ENCODE data around the gene EAF2. TPM values are rescaled to one million over a fixed set of nuclear protein-coding genes. Genes with fewer than 3 reads are reported as not detected.
"Not testable (repeated sequence)": the region's sequence is repeated elsewhere in the genome, so short reads cannot be mapped to it uniquely, and the experiment has no call there.

EAF2 gene
- polyA plus RNA-seq, 2 donors: 3.5 to 3.8 TPM

GRCh38 chr3:121852256-121852655 lies 17.2 kb downstream of the EAF2 start:
- no peaks in the 10 kb centered on the region for H3K27me3 ChIP-seq (ENCODE audit: control insufficient read depth in 1 of 2, insufficient read depth in 2 of 2, low read length in 2 of 2)
- H3K4me3 ChIP-seq (ENCODE audit: low read depth in 1 of 2, low read length in 2 of 2): no peak overlapping the region
- no peaks in the 10 kb centered on the region for H3K36me3 ChIP-seq (ENCODE audit: control insufficient read depth in 2 of 2, insufficient read depth in 2 of 2, low read length in 1 of 2)
- WGBS, 2 donors: 46 to 58% methylated on average over 2 of the region's 2 CpGs
- H3K4me1 ChIP-seq (ENCODE audit: control insufficient read depth in 2 of 2, insufficient read depth in 2 of 2, low read length in 1 of 2): no peaks in the 10 kb centered on the region
- no peak overlapping the region for H3K27ac ChIP-seq (ENCODE audit: low read depth in 2 of 2, low read length in 1 of 2)
- H3K9me3 ChIP-seq (ENCODE audit: control insufficient read depth in 2 of 2, insufficient read depth in 1 of 2, low read depth in 1 of 2, low read length in 1 of 2): no peaks in the 10 kb centered on the region

DNA sequence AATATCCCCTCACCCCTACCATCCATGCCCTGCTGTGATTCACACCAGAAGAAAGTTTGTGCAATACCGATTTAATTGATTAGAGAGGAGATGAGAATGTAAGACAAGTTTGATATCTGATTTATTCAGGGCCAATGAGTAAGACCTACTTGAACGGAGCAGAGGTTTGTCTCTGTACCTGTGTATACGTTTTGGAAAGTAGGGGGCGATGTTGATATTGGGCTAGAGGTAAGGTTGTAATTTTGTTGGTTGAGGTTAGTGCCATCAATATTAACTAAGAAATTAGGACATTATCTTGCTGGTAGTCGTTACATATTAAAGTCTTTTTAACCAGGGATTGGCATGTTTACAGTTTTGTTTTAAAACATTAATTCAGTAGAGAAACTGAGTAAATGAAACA lies 20.5 kb downstream of the EAF2 start:
- no peak overlapping the region for H3K27ac ChIP-seq (ENCODE audit: low read depth in 2 of 2, low read length in 1 of 2)
- no peaks in the 10 kb centered on the region for H3K36me3 ChIP-seq (ENCODE audit: control insufficient read depth in 2 of 2, insufficient read depth in 2 of 2, low read length in 1 of 2)
- no peaks in the 10 kb centered on the region for H3K9me3 ChIP-seq (ENCODE audit: control insufficient read depth in 2 of 2, insufficient read depth in 1 of 2, low read depth in 1 of 2, low read length in 1 of 2)
- no peaks in the 10 kb centered on the region for H3K4me1 ChIP-seq (ENCODE audit: control insufficient read depth in 2 of 2, insufficient read depth in 2 of 2, low read length in 1 of 2)
- 47 to 51% methylated on average over 5 of the region's 5 CpGs for WGBS, 2 donors
- no peak overlapping the region for H3K4me3 ChIP-seq (ENCODE audit: low read depth in 1 of 2, low read length in 2 of 2)
- H3K27me3 ChIP-seq (ENCODE audit: control insufficient read depth in 1 of 2, insufficient read depth in 2 of 2, low read length in 2 of 2): no peaks in the 10 kb centered on the region

DNA sequence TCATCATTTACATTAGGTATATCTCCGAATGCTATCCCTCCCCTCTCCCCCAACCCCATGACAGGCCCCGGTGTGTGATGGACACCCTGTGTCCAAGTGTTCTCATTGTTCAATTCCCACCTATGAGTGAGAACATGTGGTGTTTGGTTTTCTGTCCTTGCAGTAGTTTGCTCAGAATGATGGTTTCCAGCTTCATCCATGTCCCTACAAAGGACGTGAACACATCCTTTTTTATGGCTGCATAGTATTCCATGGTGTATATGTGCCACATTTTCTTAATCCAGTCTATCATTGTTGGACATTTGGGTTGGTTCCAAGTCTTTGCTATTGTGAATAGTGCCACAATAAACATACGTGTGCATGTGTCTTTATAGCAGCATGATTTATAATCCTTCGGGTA lies 22.8 kb downstream of the EAF2 start:
- H3K4me1 ChIP-seq (ENCODE audit: control insufficient read depth in 2 of 2, insufficient read depth in 2 of 2, low read length in 1 of 2); H3K27ac ChIP-seq (ENCODE audit: low read depth in 2 of 2, low read length in 1 of 2); H3K9me3 ChIP-seq (ENCODE audit: control insufficient read depth in 2 of 2, insufficient read depth in 1 of 2, low read depth in 1 of 2, low read length in 1 of 2); H3K36me3 ChIP-seq (ENCODE audit: control insufficient read depth in 2 of 2, insufficient read depth in 2 of 2, low read length in 1 of 2); H3K4me3 ChIP-seq (ENCODE audit: low read depth in 1 of 2, low read length in 2 of 2); H3K27me3 ChIP-seq (ENCODE audit: control insufficient read depth in 1 of 2, insufficient read depth in 2 of 2, low read length in 2 of 2): not testable (repeated sequence)
- WGBS, 2 donors: 93 to 100% methylated on average over 3 to 4 of the region's 5 CpGs

GRCh38 chr3:121863247-121863646 lies 28.2 kb downstream of the EAF2 start:
- WGBS, 2 donors: 96% methylated on average over 9 of the region's 9 CpGs
- not testable (repeated sequence) for H3K36me3 ChIP-seq (ENCODE audit: control insufficient read depth in 2 of 2, insufficient read depth in 2 of 2, low read length in 1 of 2); H3K4me3 ChIP-seq (ENCODE audit: low read depth in 1 of 2, low read length in 2 of 2)

DNA sequence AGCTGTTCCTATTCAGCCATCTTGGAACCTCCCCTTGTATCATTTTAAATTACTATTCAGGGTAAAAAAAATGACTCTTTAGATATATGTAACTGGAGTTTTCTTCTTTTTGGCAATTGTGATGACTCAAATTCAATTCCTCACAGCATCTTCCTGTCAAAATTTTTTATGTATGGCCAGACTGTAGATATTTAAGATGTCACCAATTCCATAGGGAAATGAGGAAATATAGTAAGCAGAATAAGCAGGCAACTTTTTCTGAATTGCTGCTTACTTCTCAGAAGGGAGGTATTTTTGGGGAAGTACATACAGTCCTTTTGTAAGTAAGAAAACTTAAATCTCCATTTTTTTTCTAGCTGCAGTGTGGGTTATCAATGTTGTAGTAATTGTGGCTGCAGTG lies 28.8 kb downstream of the EAF2 start:
- Histone ChIP-seq H3K9me3 (ENCODE audit: control insufficient read depth in 2 of 2, insufficient read depth in 1 of 2, low read depth in 1 of 2, low read length in 1 of 2) (peaks cover 5 to 6% of the 10 kb centered on the region in 2 donors), H3K36me3 (ENCODE audit: control insufficient read depth in 2 of 2, insufficient read depth in 2 of 2, low read length in 1 of 2) (no peaks in the 10 kb centered on the region), H3K4me1 (ENCODE audit: control insufficient read depth in 2 of 2, insufficient read depth in 2 of 2, low read length in 1 of 2) (no peaks in the 10 kb centered on the region), H3K27ac (ENCODE audit: low read depth in 2 of 2, low read length in 1 of 2) (no peak overlapping the region), H3K27me3 (ENCODE audit: control insufficient read depth in 1 of 2, insufficient read depth in 2 of 2, low read length in 2 of 2) (no peaks in the 10 kb centered on the region), H3K4me3 (ENCODE audit: low read depth in 1 of 2, low read length in 2 of 2) (no peak overlapping the region)

More at GRCh38 chr3:121863247-121863646, 28.2 kb downstream of the EAF2 start:
- H3K27ac ChIP-seq (ENCODE audit: low read depth in 2 of 2, low read length in 1 of 2); H3K4me1 ChIP-seq (ENCODE audit: control insufficient read depth in 2 of 2, insufficient read depth in 2 of 2, low read length in 1 of 2); H3K9me3 ChIP-seq (ENCODE audit: control insufficient read depth in 2 of 2, insufficient read depth in 1 of 2, low read depth in 1 of 2, low read length in 1 of 2); H3K27me3 ChIP-seq (ENCODE audit: control insufficient read depth in 1 of 2, insufficient read depth in 2 of 2, low read length in 2 of 2): not testable (repeated sequence)

DNA sequence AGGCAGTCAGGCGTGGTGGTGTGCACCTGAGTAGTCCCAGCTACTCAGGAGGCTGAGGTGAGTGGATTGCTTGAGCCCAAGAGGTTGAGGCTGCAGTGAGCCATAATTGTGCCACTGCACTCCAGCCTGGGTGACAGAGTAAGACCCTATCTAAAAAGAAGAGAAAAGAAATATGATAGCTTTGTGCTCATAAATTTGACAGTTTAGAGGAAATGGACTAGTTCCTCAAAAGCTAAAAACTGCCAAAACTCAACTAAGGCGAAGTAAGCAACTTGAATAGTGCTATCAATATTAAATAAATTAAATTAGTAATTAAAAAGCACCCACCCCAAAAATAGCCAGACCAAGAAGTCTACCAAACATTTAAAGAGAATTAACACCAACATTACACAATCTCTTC lies 34.7 kb downstream of the EAF2 start:
- H3K27ac ChIP-seq (ENCODE audit: low read depth in 2 of 2, low read length in 1 of 2): no peak overlapping the region
- H3K27me3 ChIP-seq (ENCODE audit: control insufficient read depth in 1 of 2, insufficient read depth in 2 of 2, low read length in 2 of 2): no peaks in the 10 kb centered on the region
- H3K9me3 ChIP-seq (ENCODE audit: control insufficient read depth in 2 of 2, insufficient read depth in 1 of 2, low read depth in 1 of 2, low read length in 1 of 2): no peaks in the 10 kb centered on the region
- no peaks in the 10 kb centered on the region for H3K36me3 ChIP-seq (ENCODE audit: control insufficient read depth in 2 of 2, insufficient read depth in 2 of 2, low read length in 1 of 2)
- 93% methylated on average over 2 of the region's 2 CpGs for WGBS, 2 donors
- H3K4me3 ChIP-seq (ENCODE audit: low read depth in 1 of 2, low read length in 2 of 2): no peak overlapping the region
- H3K4me1 ChIP-seq (ENCODE audit: control insufficient read depth in 2 of 2, insufficient read depth in 2 of 2, low read length in 1 of 2): no peaks in the 10 kb centered on the region

DNA sequence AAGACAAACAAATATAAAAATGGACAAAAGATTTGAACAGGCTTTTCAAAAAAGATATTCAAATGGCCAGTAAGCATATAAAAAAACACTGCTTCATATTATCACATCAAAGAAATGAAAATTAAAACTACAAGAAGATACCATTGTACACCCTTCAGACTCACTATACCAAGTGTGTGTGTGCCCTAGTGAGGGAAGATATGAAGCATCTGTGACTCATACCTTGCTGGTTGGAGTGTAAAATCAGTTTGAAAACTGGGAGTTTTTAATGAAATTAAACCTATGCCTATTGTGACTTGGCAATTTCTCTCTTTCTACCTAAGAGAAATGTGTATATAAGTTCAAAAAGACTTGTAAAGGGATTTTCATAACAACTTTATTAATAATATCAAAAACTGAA lies 35.7 kb downstream of the EAF2 start:
- no peaks in the 10 kb centered on the region for H3K36me3 ChIP-seq (ENCODE audit: control insufficient read depth in 2 of 2, insufficient read depth in 2 of 2, low read length in 1 of 2)
- H3K27ac ChIP-seq (ENCODE audit: low read depth in 2 of 2, low read length in 1 of 2): no peak overlapping the region
- H3K4me3 ChIP-seq (ENCODE audit: low read depth in 1 of 2, low read length in 2 of 2): no peak overlapping the region
- H3K4me1 ChIP-seq (ENCODE audit: control insufficient read depth in 2 of 2, insufficient read depth in 2 of 2, low read length in 1 of 2): no peaks in the 10 kb centered on the region
- H3K9me3 ChIP-seq (ENCODE audit: control insufficient read depth in 2 of 2, insufficient read depth in 1 of 2, low read depth in 1 of 2, low read length in 1 of 2): no peaks in the 10 kb centered on the region
- H3K27me3 ChIP-seq (ENCODE audit: control insufficient read depth in 1 of 2, insufficient read depth in 2 of 2, low read length in 2 of 2): no peaks in the 10 kb centered on the region

GRCh38 chr3:121871430-121871829 lies 36.4 kb downstream of the EAF2 start:
- WGBS, 2 donors: 68 to 71% methylated on average over 1 of the region's 1 CpG

GRCh38 chr3:121878411-121878810 lies 43.4 kb downstream of the EAF2 start:
- Histone ChIP-seq H3K9me3 (ENCODE audit: control insufficient read depth in 2 of 2, insufficient read depth in 1 of 2, low read depth in 1 of 2, low read length in 1 of 2) (no peaks in the 10 kb centered on the region), H3K4me3 (ENCODE audit: low read depth in 1 of 2, low read length in 2 of 2) (no peak overlapping the region), H3K27me3 (ENCODE audit: control insufficient read depth in 1 of 2, insufficient read depth in 2 of 2, low read length in 2 of 2) (no peaks in the 10 kb centered on the region), H3K27ac (ENCODE audit: low read depth in 2 of 2, low read length in 1 of 2) (no peak overlapping the region), H3K4me1 (ENCODE audit: control insufficient read depth in 2 of 2, insufficient read depth in 2 of 2, low read length in 1 of 2) (no peaks in the 10 kb centered on the region), H3K36me3 (ENCODE audit: control insufficient read depth in 2 of 2, insufficient read depth in 2 of 2, low read length in 1 of 2) (no peaks in the 10 kb centered on the region)
- WGBS, 2 donors: 85 to 89% methylated on average over 1 of the region's 1 CpG

More at GRCh38 chr3:121871430-121871829, 36.4 kb downstream of the EAF2 start:
- H3K36me3 ChIP-seq (ENCODE audit: control insufficient read depth in 2 of 2, insufficient read depth in 2 of 2, low read length in 1 of 2): no peaks in the 10 kb centered on the region
- no peaks in the 10 kb centered on the region for H3K27me3 ChIP-seq (ENCODE audit: control insufficient read depth in 1 of 2, insufficient read depth in 2 of 2, low read length in 2 of 2)
- H3K4me3 ChIP-seq (ENCODE audit: low read depth in 1 of 2, low read length in 2 of 2): no peak overlapping the region
- H3K4me1 ChIP-seq (ENCODE audit: control insufficient read depth in 2 of 2, insufficient read depth in 2 of 2, low read length in 1 of 2): no peaks in the 10 kb centered on the region
- H3K27ac ChIP-seq (ENCODE audit: low read depth in 2 of 2, low read length in 1 of 2): no peak overlapping the region
- no peaks in the 10 kb centered on the region for H3K9me3 ChIP-seq (ENCODE audit: control insufficient read depth in 2 of 2, insufficient read depth in 1 of 2, low read depth in 1 of 2, low read length in 1 of 2)

DNA sequence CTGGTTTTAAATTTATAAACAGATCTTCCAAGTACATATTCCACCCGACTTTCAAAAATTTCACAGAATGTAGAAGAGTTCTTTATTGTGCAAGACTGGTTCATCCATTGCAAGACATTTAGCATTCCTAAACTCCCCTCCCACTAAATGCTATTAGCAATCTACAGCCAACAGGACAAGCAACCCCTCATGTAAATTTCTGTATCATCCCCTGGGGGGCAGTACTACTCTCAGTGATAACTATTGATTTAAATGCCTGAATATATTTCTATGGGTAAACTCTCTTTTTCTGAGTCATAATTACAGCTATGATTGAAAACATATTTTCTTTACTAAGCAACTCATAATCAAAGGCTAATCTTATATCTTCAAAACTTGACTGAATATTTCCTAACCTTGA lies 48.5 kb downstream of the EAF2 start:
- Histone ChIP-seq H3K4me3 (ENCODE audit: low read depth in 1 of 2, low read length in 2 of 2) (no peak overlapping the region), H3K9me3 (ENCODE audit: control insufficient read depth in 2 of 2, insufficient read depth in 1 of 2, low read depth in 1 of 2, low read length in 1 of 2) (no peaks in the 10 kb centered on the region), H3K27me3 (ENCODE audit: control insufficient read depth in 1 of 2, insufficient read depth in 2 of 2, low read length in 2 of 2) (no peaks in the 10 kb centered on the region), H3K27ac (ENCODE audit: low read depth in 2 of 2, low read length in 1 of 2) (no peak overlapping the region), H3K4me1 (ENCODE audit: control insufficient read depth in 2 of 2, insufficient read depth in 2 of 2, low read length in 1 of 2) (no peaks in the 10 kb centered on the region), H3K36me3 (ENCODE audit: control insufficient read depth in 2 of 2, insufficient read depth in 2 of 2, low read length in 1 of 2) (no peaks in the 10 kb centered on the region)
- WGBS, 2 donors: 33 to 34% methylated on average over 1 of the region's 1 CpG
